ENCODE data around the gene TMEM11. TPM values are rescaled to one million over a fixed set of nuclear protein-coding genes. Genes with fewer than 3 reads are reported as not detected.
A peak's percentile ranks its signal among the peaks of the same experiment; 100 is the strongest.

TMEM11 gene
- total and polyA plus RNA-seq, 2 of the 4 experiments (the other 2 are of a cell fraction): 19.9 to 44.7 TPM

GRCh38 chr17:21262259-21262993 lies 48.5 kb upstream of the TMEM11 start:
- ATAC-seq (ENCODE audit: low read depth) (no peak), DNase-seq (no peak)
- Histone ChIP-seq H3K4ac (ENCODE audit: low read depth, low read length) (no peak overlapping the region; the same call in 1 of the 2 replicates), H3K27me3 (ENCODE audit: control insufficient read depth, insufficient read depth, low read length) (no peaks in the 10 kb centered on the region; the same call in 1 of the 2 replicates), H2AFZ (replicated peaks; ENCODE audit: low read length, poor library complexity) (peak overlapping the region; percentile 32), H2AK9ac (replicated peaks; ENCODE audit: low read depth, low read length, poor library complexity) (no peak overlapping the region), H2BK20ac (ENCODE audit: low read depth, low read length) (no peak overlapping the region), H2AK5ac (ENCODE audit: low read depth, low read length) (peak overlapping the region; percentile 28; the same call in 1 of the 2 replicates), H3K27ac (ENCODE audit: insufficient read depth, low read length) (no peak overlapping the region), H3K9me1 (ENCODE audit: insufficient read depth, low read length) (0 out of 2 replicates have a peak, but pooled peaks cover 3% of the 10 kb centered on the region), H3K18ac (ENCODE audit: low read depth, low read length) (no peak overlapping the region), H3K9ac (ENCODE audit: low read depth, low read length) (no peak overlapping the region), H2BK120ac (ENCODE audit: low read depth, low read length) (no peak overlapping the region), H3K56ac (ENCODE audit: extremely low read depth, insufficient read depth, low read length) (no peak overlapping the region), H4K20me1 (ENCODE audit: insufficient read depth, low read length) (no peaks in the 10 kb centered on the region), H3K4me3 (ENCODE audit: insufficient read depth, low read depth, low read length) (no peak overlapping the region), H4K91ac (ENCODE audit: insufficient read depth, low read depth, low read length) (no peak overlapping the region), H3K36me3 (ENCODE audit: control insufficient read depth, insufficient read depth, low read length) (no peaks in the 10 kb centered on the region), H2BK5ac (ENCODE audit: low read depth, low read length, poor library complexity, severe bottlenecking) (no peak overlapping the region), H3K9me3 (ENCODE audit: control insufficient read depth, insufficient read depth, low read length) (no peaks in the 10 kb centered on the region), H3K23ac (ENCODE audit: low read depth, low read length) (no peak overlapping the region), H3K79me1 (ENCODE audit: low read depth in 1 of 2, low read length in 2 of 2) (no peaks in the 10 kb centered on the region), H2BK15ac (ENCODE audit: low read depth, low read length) (no peak overlapping the region; the same call in 2 of the 3 replicates), H3K4me1 (ENCODE audit: control insufficient read depth, insufficient read depth, low read length) (peaks cover 6% of the 10 kb centered on the region; the same call in 1 of the 2 replicates), H3K14ac (replicated peaks; ENCODE audit: low read depth, low read length) (no peak overlapping the region), H4K5ac (ENCODE audit: low read depth, low read length) (no peak overlapping the region), H3K4me2 (ENCODE audit: low read depth, low read length) (no peak overlapping the region), H4K8ac (ENCODE audit: low read depth in 2 of 2, low read length in 2 of 2) (no peak overlapping the region)
- TF ChIP-seq BHLHE40 (IDR thresholded peaks at IDR 0.05; ENCODE audit: low read depth, low read length): no peak
- in situ Hi-C loops (cut with MboI; ENCODE audit: low sequenced_read_pairs) (no loop called here), dilution Hi-C loops (cut with HindIII; ENCODE audit: low sequenced_read_pairs, unreplicated experiment) (no loop called here), intact Hi-C loops (cut with micrococcal nuclease) (no loop called here)
- no TSS peak for BruUV-seq (replicated peaks)
- WGBS, 2 experiments (ENCODE audit: extremely low coverage in 2 of 2, insufficient read length in 1 of 2): 71% methylated on average over 1 of the region's 12 CpGs; no CpG with 5 or more reads in 1 of the 2 experiments
- ChIA-PET CTCF (no interaction called here), POLR2A (ENCODE audit: unreplicated experiment) (no interaction called here)

All from IMR-90 (cell line).